HepG2 (cell line): ENCODE measurements around the gene EDEM3.

ENCODE experiments used
- EZH2 ChIP-seq: conservative IDR thresholded peaks from 2 replicates; pipeline ENCODE4 v1.6.1; 2012; ENCODE audit warnings: mild to moderate bottlenecking, low read depth, low read length, moderate library complexity
- FOXA3 ChIP-seq: IDR thresholded peaks from 2 replicates; pipeline ENCODE4 v1.6.1; 2016; ENCODE audit warnings: missing genetic modification reagents, missing compliant biosample characterization
- GPBP1L1 ChIP-seq: sonication (generic); formaldehyde crosslinking; IDR thresholded peaks from 2 replicates; pipeline ENCODE4 v1.5.0; 2020; ENCODE audit warnings: mild to moderate bottlenecking, missing genetic modification reagents
- HDAC2 ChIP-seq: sonication (generic); formaldehyde crosslinking; IDR thresholded peaks from 2 replicates; pipeline ENCODE4 v1.4.0; 2020; ENCODE audit warnings: missing genetic modification reagents
- HNF4A ChIP-seq: sonication (generic); formaldehyde crosslinking; IDR thresholded peaks from 2 replicates; pipeline ENCODE4 v1.4.0; 2020; ENCODE audit warnings: missing genetic modification reagents
- KMT2B ChIP-seq: IDR thresholded peaks from 2 replicates; pipeline ENCODE4 v1.6.1; 2016; ENCODE audit warnings: missing genetic modification reagents, missing compliant biosample characterization
- POLR2AphosphoS5 ChIP-seq: IDR thresholded peaks from 2 replicates; pipeline ENCODE4 v1.6.1; 2012; ENCODE audit warnings: low read depth, low read length
- SNRNP70 ChIP-seq: fragments of 200-400 bp; formaldehyde crosslinking; IDR thresholded peaks from 2 replicates; pipeline ENCODE4 v1.6.1; 2017; ENCODE audit warnings: mild to moderate bottlenecking, low read depth, low read length, moderate library complexity

DNA sequence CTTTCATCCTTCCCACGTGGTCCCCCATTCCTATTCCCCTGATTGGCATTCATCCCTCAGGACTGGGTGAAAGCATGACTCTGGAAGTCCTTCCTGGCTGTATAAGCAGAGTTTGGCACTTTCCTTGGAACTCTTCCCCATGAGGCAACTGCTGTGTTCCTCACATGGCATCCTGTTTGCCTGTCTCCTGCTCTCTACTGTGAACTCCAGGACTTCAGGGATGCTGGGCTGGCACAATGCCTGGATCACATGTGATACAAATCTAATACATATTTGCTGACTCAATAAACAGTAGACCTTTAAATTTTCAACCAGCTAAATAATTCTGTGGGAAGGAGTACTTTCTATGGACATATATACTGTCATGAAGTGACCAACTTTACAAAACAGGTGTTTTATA, 46.8 kb upstream of the EDEM3 start:
- TF ChIP-seq EZH2 (no peak), HNF4A (no peak), GPBP1L1 (CRISPR knock-in tag) (no peak), SNRNP70 (no peak), FOXA3 (no peak), HDAC2 (CRISPR knock-in tag) (no peak), POLR2AphosphoS5 (no peak), KMT2B (no peak)
